ENCODE data around the gene COG5.

COG5 gene

GRCh38 chr7:107505362-107505761 lies 58.4 kb downstream of the COG5 start:
- TF ChIP-seq CTCF (IDR thresholded peaks at IDR 0.05; ENCODE audit: low read depth, low read length), result no peak
- no peak overlapping the region for H3K4me3 ChIP-seq (ENCODE audit: low read depth, low read length)

- no peak overlapping the region for H3K4me3 ChIP-seq (ENCODE audit: low read depth, low read length)
- TF ChIP-seq CTCF (IDR thresholded peaks at IDR 0.05; ENCODE audit: low read depth, low read length), result no peak
These were observed 60.0 kb downstream of the COG5 start for GRCh38 chr7:107503687-107504086.

GRCh38 chr7:107502797-107503196 lies 60.9 kb downstream of the COG5 start:
- no peak overlapping the region for H3K4me3 ChIP-seq (ENCODE audit: low read depth, low read length)
- no peak for TF ChIP-seq CTCF (IDR thresholded peaks at IDR 0.05; ENCODE audit: low read depth, low read length)

GRCh38 chr7:107502154-107502553 lies 61.6 kb downstream of the COG5 start:
- no peak overlapping the region for H3K4me3 ChIP-seq (ENCODE audit: low read depth, low read length)
- TF ChIP-seq CTCF (IDR thresholded peaks at IDR 0.05; ENCODE audit: low read depth, low read length), result no peak

- H3K4me3 ChIP-seq (ENCODE audit: low read depth, low read length), result no peak overlapping the region
- TF ChIP-seq CTCF (IDR thresholded peaks at IDR 0.05; ENCODE audit: low read depth, low read length), result no peak
These were observed 62.1 kb downstream of the COG5 start for GRCh38 chr7:107501593-107501992.

GRCh38 chr7:107499731-107500130 lies 64.0 kb downstream of the COG5 start:
- no peak overlapping the region for H3K4me3 ChIP-seq (ENCODE audit: low read depth, low read length)
- TF ChIP-seq CTCF (IDR thresholded peaks at IDR 0.05; ENCODE audit: low read depth, low read length), result no peak

GRCh38 chr7:107495516-107495915 lies 68.2 kb downstream of the COG5 start:
- H3K4me3 ChIP-seq (ENCODE audit: low read depth, low read length), result no peak overlapping the region
- no peak for TF ChIP-seq CTCF (IDR thresholded peaks at IDR 0.05; ENCODE audit: low read depth, low read length)
